Neuronal stem cell (in vitro differentiated cells): ENCODE results near the gene TSPAN4.

Source experiments
- DNase-seq: peaks from one replicate; pipeline ENCODE4 v3.0.0-alpha.2; 2013; ENCODE audit warnings: low spot score
- H2AFZ ChIP-seq: one replicate; pipeline ENCODE4 v1.6.1; 2013; ENCODE audit warnings: mild to moderate bottlenecking, low read length, inconsistent platforms
- H2AK5ac ChIP-seq: 2 replicates; pipeline ENCODE4 v1.6.1; 2013; ENCODE audit warnings: low read depth, mild to moderate bottlenecking, inconsistent platforms, low read length, moderate library complexity, mixed read lengths
- H2BK120ac ChIP-seq: 2 replicates; pipeline ENCODE4 v1.6.1; 2013; ENCODE audit warnings: low read depth, mild to moderate bottlenecking, inconsistent platforms, low read length, moderate library complexity, mixed read lengths
- H2BK12ac ChIP-seq: one replicate; pipeline ENCODE4 v1.6.1; 2013; ENCODE audit warnings: low read length, inconsistent platforms
- H2BK15ac ChIP-seq: 2 replicates; pipeline ENCODE4 v1.6.1; 2013; ENCODE audit warnings: mild to moderate bottlenecking, low read length, inconsistent platforms, mixed read lengths
- H2BK5ac ChIP-seq: one replicate; pipeline ENCODE4 v1.6.1; 2013; ENCODE audit warnings: inconsistent platforms, mild to moderate bottlenecking, low read length, moderate library complexity
- H3K14ac ChIP-seq: one replicate; pipeline ENCODE4 v1.6.1; 2013; ENCODE audit warnings: low read length, inconsistent platforms
- H3K18ac ChIP-seq: 2 replicates; pipeline ENCODE4 v1.6.1; 2013; ENCODE audit warnings: low read length, inconsistent platforms
- H3K23ac ChIP-seq: 2 replicates; pipeline ENCODE4 v1.6.1; 2013; ENCODE audit warnings: low read depth, mild to moderate bottlenecking, mixed read lengths, low read length, inconsistent platforms; ENCODE audit not compliant: poor library complexity
- H3K27ac ChIP-seq: replicated peaks from 3 replicates; pipeline ENCODE4 v1.5.1; 2013; ENCODE audit warnings: low read length, inconsistent platforms
- H3K27me3 ChIP-seq, 3 experiments: 2 replicates each; pipeline ENCODE4 v1.6.1; 2013; ENCODE audit warnings: low read length in 3 of 3, mild to moderate bottlenecking in 2 of 3, inconsistent platforms in 1 of 3, low read depth in 1 of 3, mixed read lengths in 1 of 3, moderate library complexity in 1 of 3; ENCODE audit not compliant: control insufficient read depth in 3 of 3, insufficient read depth in 3 of 3
- H3K36me3 ChIP-seq, 2 donors: replicated peaks in 1 of 2; 2 replicates each; pipeline ENCODE4 v1.6.1; 2013; ENCODE audit warnings: low read length in 2 of 2; ENCODE audit not compliant: control insufficient read depth in 2 of 2, insufficient read depth in 2 of 2
- H3K4ac ChIP-seq: 2 replicates; pipeline ENCODE4 v1.6.1; 2013; ENCODE audit warnings: inconsistent platforms, mild to moderate bottlenecking, low read length, moderate library complexity
- H3K4me1 ChIP-seq, 2 donors: 1 replicate in 1 of 2; 2 replicates in 1 of 2; pipeline ENCODE4 v1.6.1; 2013; ENCODE audit warnings: low read length in 2 of 2, low read depth in 1 of 2; ENCODE audit not compliant: control insufficient read depth in 2 of 2, insufficient read depth in 1 of 2
- H3K4me2 ChIP-seq: one replicate; pipeline ENCODE4 v1.6.1; 2013; ENCODE audit warnings: mild to moderate bottlenecking, low read length, inconsistent platforms; ENCODE audit not compliant: insufficient read depth, poor library complexity, severe bottlenecking
- H3K4me3 ChIP-seq, 2 donors: 2 replicates each; pipeline ENCODE4 v1.5.1; 2013; ENCODE audit warnings: low read length in 2 of 2, mild to moderate bottlenecking in 2 of 2, inconsistent platforms in 1 of 2, moderate library complexity in 1 of 2
- H3K79me1 ChIP-seq: one replicate; pipeline ENCODE4 v1.6.1; 2013; ENCODE audit warnings: low read depth, mild to moderate bottlenecking, inconsistent platforms, low read length, moderate library complexity
- H3K9ac ChIP-seq: one replicate; pipeline ENCODE4 v1.6.1; 2013; ENCODE audit warnings: mild to moderate bottlenecking, low read depth, low read length, inconsistent platforms; ENCODE audit not compliant: poor library complexity
- H3K9me3 ChIP-seq, 2 donors: replicated peaks in 1 of 2; 2 replicates each; pipeline versions ENCODE3 to v1.6.1; 2013; ENCODE audit warnings: low read length in 2 of 2, mild to moderate bottlenecking in 2 of 2, inconsistent platforms in 1 of 2, low read depth in 1 of 2, mixed read lengths in 1 of 2, moderate library complexity in 1 of 2; ENCODE audit not compliant: control insufficient read depth in 2 of 2, insufficient read depth in 1 of 2
- H4K8ac ChIP-seq: one replicate; pipeline ENCODE4 v1.6.1; 2013; ENCODE audit warnings: low read depth, mild to moderate bottlenecking, inconsistent platforms, low read length, moderate library complexity
- H4K91ac ChIP-seq: one replicate; pipeline ENCODE4 v1.6.1; 2013; ENCODE audit warnings: low read length, low read depth, mild to moderate bottlenecking, inconsistent platforms; ENCODE audit not compliant: poor library complexity
- WGBS, 2 donors: extraction: QIAGEN DNeasy Blood & Tissue Kit; methylation state at CpG; one replicate each; pipeline ENCODE4 v1.1.7; 2013; ENCODE audit warnings: missing lambda C conversion rate in 2 of 2, mixed read lengths in 1 of 2; ENCODE audit not compliant: insufficient read length in 2 of 2, insufficient replicate concordance in 1 of 2; ENCODE audit errors: extremely low coverage in 2 of 2; 5-methylcytosine and 5-hydroxymethylcytosine counted together

TSPAN4 gene

DNA sequence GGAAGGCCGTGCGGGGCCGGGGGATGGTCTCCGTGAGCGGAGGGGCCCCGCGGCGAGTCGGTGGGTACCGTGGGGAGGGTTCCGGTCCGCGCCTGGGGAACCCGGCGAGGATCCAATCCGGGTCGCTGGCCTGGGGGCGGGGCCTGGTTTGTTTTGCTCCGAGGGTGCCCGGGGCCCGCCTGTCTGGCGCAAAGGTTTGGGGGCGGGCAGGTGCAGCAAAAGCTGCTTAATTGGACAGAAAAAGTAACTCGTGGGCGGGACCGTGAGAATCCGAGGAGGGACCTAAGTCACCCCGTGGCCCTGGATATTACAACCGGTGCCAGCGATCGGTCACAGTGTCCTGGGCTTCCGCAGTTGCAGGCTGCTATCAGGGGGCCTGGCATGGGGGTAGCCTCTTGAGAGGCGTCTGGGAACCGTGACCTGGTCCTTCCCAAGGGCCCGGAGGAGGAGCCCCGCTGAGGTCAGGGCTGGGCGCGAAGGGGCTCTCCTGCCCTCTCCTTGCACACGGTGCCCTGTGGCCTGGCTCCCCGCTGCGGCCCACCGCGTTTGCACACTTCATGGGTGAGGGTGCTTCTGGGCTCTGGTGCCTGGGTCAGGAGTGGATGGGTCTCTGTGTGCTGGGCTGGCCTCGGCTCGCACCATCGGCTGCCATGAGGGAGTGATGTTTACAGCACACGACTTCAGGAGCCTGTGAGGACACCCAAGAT lies 22.6 kb upstream of the TSPAN4 start:
- H2BK120ac ChIP-seq, result no peak overlapping the region
- no peak overlapping the region for H2BK5ac ChIP-seq
- WGBS, 2 donors, result no CpG with 5 or more reads among the region's 47 CpGs
- H3K27ac ChIP-seq, result no peak overlapping the region
- H2AK5ac ChIP-seq, result peak overlapping the region; percentile 94
- peak overlapping the region; percentile 91 for H2BK15ac ChIP-seq
- H3K36me3 ChIP-seq, result peaks cover 0 to 35% of the 10 kb centered on the region in 2 donors
- peaks cover 0 to 2% of the 10 kb centered on the region in 2 donors for H3K9me3 ChIP-seq
- H3K79me1 ChIP-seq, result peaks cover 6% of the 10 kb centered on the region
- H3K14ac ChIP-seq, result peak overlapping the region; percentile 47
- peak overlapping the region; percentile 98 for H3K23ac ChIP-seq
- peak overlapping the region; percentile 92 to 99 for H3K4me3 ChIP-seq
- no peaks in the 10 kb centered on the region for H3K27me3 ChIP-seq
- peaks cover 12 to 15% of the 10 kb centered on the region in 2 donors for H3K4me1 ChIP-seq
- peak overlapping the region; percentile 95 for H3K9ac ChIP-seq
- no peak for DNase-seq
- H4K8ac ChIP-seq, result no peak overlapping the region
- H3K4ac ChIP-seq, result peak overlapping the region; percentile 77
- peak overlapping the region; percentile 94 for H2AFZ ChIP-seq
- peak overlapping the region; percentile 83 for H3K4me2 ChIP-seq
- H2BK12ac ChIP-seq, result peak overlapping the region; percentile 30
- H4K91ac ChIP-seq, result no peak overlapping the region
- peak overlapping the region; percentile 99 for H3K18ac ChIP-seq

DNA sequence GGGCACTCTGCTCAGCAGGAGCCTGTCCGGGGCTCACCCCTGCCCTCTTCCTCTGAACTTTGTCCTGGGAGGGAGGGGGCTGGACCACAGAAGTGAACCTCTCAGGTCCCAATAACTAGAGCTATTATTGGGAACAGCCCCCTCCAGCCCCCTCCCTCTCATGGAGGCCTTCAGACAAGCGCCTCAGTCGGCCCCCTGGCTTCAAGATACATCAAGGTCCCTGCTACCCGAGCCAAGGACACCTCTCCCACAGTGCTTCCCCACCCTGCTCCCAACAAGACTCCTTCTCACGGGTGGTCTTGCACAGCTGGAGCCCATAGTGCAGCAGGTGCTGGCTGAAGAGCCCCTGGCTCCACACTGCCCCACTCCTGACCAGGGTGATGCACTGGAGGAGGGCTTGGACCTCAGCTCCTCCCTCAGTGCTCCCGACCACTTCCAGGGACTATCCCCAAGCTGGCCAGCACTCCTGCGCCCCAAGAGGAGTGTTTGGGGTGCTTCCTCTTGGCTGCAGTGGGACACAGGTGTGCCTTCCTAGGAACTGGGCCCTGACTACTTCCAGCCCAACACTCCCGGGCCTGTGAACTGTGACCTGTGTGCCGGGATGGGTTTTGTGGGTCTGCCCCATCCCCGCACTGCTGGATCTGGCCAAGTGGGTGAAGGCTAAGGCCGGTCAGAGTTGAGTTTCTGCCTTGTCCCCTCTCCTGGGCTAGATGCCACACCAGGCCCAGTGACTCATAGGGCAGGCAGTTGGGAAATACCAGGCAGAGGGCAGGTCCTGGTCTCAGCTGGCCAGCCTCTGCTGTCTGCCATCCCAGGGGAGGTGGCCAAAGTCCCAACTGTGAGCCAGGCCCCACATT lies 21.8 kb upstream of the TSPAN4 start:
- H3K79me1 ChIP-seq, result peaks cover 6% of the 10 kb centered on the region
- H3K4me2 ChIP-seq, result peak overlapping the region; percentile 83
- peak overlapping the region; percentile 72 for H3K18ac ChIP-seq
- H2AFZ ChIP-seq, result no peak overlapping the region
- peaks cover 0 to 2% of the 10 kb centered on the region in 2 donors for H3K9me3 ChIP-seq
- peaks cover 12 to 15% of the 10 kb centered on the region in 2 donors for H3K4me1 ChIP-seq
- peaks cover 0 to 5% (median 0%) of the 10 kb centered on the region in 3 experiments for H3K27me3 ChIP-seq
- H2BK120ac ChIP-seq, result no peak overlapping the region
- DNase-seq, result no peak
- peak overlapping the region; percentile 91 for H2BK15ac ChIP-seq
- WGBS, 2 donors, result no CpG with 5 or more reads among the region's 11 CpGs
- peak overlapping the region; percentile 86 for H3K9ac ChIP-seq
- H3K4me3 ChIP-seq, result peak overlapping the region in 1 of 2 donors; percentile 92
- H3K36me3 ChIP-seq, result peaks cover 0 to 37% of the 10 kb centered on the region in 2 donors
- H3K4ac ChIP-seq, result no peak overlapping the region
- peak overlapping the region; percentile 94 for H2AK5ac ChIP-seq
- H3K14ac ChIP-seq, result no peak overlapping the region
- no peak overlapping the region for H3K27ac ChIP-seq
- no peak overlapping the region for H2BK5ac ChIP-seq
- H4K8ac ChIP-seq, result no peak overlapping the region
- H3K23ac ChIP-seq, result peak overlapping the region; percentile 98
- no peak overlapping the region for H2BK12ac ChIP-seq
- no peak overlapping the region for H4K91ac ChIP-seq

DNA sequence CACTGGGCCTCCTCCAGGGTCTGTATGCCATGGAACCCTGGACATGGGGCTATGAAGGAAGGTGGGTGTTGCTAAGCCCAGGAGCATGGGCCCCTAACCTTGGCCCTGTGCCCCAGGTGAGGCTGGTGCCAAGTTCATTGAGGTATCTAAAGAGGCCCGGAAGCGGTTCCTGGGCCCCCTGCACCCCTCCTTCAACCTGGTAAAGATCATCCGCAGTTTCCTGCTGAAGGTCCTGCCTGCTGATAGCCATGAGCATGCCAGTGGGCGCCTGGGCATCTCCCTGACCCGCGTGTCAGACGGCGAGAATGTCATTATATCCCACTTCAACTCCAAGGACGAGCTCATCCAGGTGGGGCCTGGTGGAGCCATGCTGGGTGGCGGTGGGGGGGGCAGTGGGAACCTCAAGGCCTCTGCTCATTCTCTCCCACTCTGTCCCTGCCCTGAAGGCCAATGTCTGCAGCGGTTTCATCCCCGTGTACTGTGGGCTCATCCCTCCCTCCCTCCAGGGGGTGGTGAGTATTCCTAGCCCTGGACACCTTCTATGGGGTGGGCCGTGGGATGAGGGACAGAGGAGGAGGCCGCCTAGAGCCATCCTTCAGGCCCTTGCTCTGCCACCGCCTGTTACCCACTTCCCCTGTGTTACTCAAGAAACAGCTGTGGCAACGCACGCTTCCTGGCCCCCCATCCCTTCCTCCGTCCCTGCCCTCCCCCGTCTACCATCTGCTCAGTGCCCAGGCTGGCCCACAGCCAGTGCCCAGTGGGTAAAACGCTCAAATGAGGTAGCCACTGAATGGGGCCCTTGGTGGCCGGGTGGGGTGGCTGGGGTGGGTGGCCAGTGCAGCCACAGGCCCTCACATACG lies 20.9 kb upstream of the TSPAN4 start:
- Histone ChIP-seq H2BK5ac (no peak overlapping the region), H2AFZ (no peak overlapping the region), H3K18ac (no peak overlapping the region), H3K4me3 (peak overlapping the region in 1 of 2 donors; percentile 46), H3K27ac (no peak overlapping the region), H2BK12ac (no peak overlapping the region), H3K9ac (no peak overlapping the region), H3K36me3 (peaks cover 0 to 37% of the 10 kb centered on the region in 2 donors), H4K91ac (no peak overlapping the region), H2BK120ac (no peak overlapping the region), H2AK5ac (peak overlapping the region; percentile 43), H3K23ac (no peak overlapping the region), H3K9me3 (no peaks in the 10 kb centered on the region), H3K4ac (no peak overlapping the region), H3K4me1 (peaks cover 12 to 17% of the 10 kb centered on the region in 2 donors), H3K14ac (no peak overlapping the region), H2BK15ac (no peak overlapping the region), H4K8ac (no peak overlapping the region), H3K27me3 (peaks cover 0 to 10% (median 0%) of the 10 kb centered on the region in 3 experiments), H3K79me1 (peaks cover 6% of the 10 kb centered on the region), H3K4me2 (no peak overlapping the region)
- WGBS, 2 donors, result no CpG with 5 or more reads among the region's 22 CpGs
- DNase-seq, result no peak
